ENCODE data around the gene CHD6. TPM values are rescaled to one million over a fixed set of nuclear protein-coding genes. Genes with fewer than 3 reads are reported as not detected.

Gene CHD6
- total and polyA plus RNA-seq, 2 of the 13 experiments (the other 11 are each of a cell fraction or from before 2014, with no cell fraction given), result 14.4 to 52.0 TPM

GRCh38 chr20:41575412-41575811 lies 42.8 kb downstream of the CHD6 start:
- no TSS peak for BruUV-seq (replicated peaks)
- Histone ChIP-seq H3K4me3 (replicated peaks in 1 of 3; ENCODE audit: insufficient read depth in 1 of 3, low read depth in 2 of 3, low read length in 3 of 3) (no peak overlapping the region), H2AFZ (ENCODE audit: low read length) (no peak overlapping the region), H3K27ac (ENCODE audit: extremely low read length, insufficient read depth, low read length) (no peak overlapping the region), H3K36me3 (replicated peaks in 1 of 2; ENCODE audit: control insufficient read depth in 1 of 2, insufficient read depth in 2 of 2, low read length in 2 of 2) (no peaks in the 10 kb centered on the region), H3K4me2 (ENCODE audit: low read depth, low read length) (no peak overlapping the region), H3K4me1 (ENCODE audit: insufficient read depth, low read length) (peaks cover 70% of the 10 kb centered on the region), H3K9me3 (ENCODE audit: low read length) (peaks cover 10% of the 10 kb centered on the region), H3K79me2 (ENCODE audit: insufficient read depth, low read length) (peaks cover 92% of the 10 kb centered on the region), H4K20me1 (ENCODE audit: insufficient read depth, low read length) (peaks cover 40% of the 10 kb centered on the region), H3K27me3 (ENCODE audit: control insufficient read depth in 1 of 2, insufficient read depth in 2 of 2, low read length in 2 of 2) (no peaks in the 10 kb centered on the region), H3K9ac (ENCODE audit: insufficient read depth, low read depth, low read length) (no peak overlapping the region)
- in situ Hi-C loops (cut with HindIII; ENCODE audit: extremely low pct_ligation_motif_present, low pct_unique_long_range_greater_than_20kb) (no loop called here), intact Hi-C loops (cut with micrococcal nuclease; ENCODE audit: unreplicated experiment) (loop anchor here (5.0 kb wide), 1 partner anchor 42 kb away; the partner anchor contains the start of gene CHD6)
- ChIA-PET POLR2A (no interaction called here), CTCF (ENCODE audit: low intra/inter-chr PET ratio, low total read pairs) (no interaction called here)
- DNase-seq (ENCODE audit: low spot score) (no peak), FAIRE-seq (no peak), ATAC-seq (no peak)
- TF ChIP-seq ZNF407 (CRISPR knock-in tag; IDR thresholded peaks at IDR 0.05; ENCODE audit: not compliant biosample characterization) (no peak), ZNF335 (CRISPR knock-in tag; IDR thresholded peaks at IDR 0.05) (no peak)
- 98% methylated on average over 3 of the region's 3 CpGs for WGBS (ENCODE audit: low lambda C conversion rate)

All from HepG2 (cell line).